Activated effector memory CD4-positive, alpha-beta T cell treated with anti-CD3 and anti-CD28 coated beads, Interleukin-2, amount 50 U/mL, for 16 hours (primary cell): ENCODE data around the gene LYRM4.
"Not testable (repeated sequence)": the region's sequence is repeated elsewhere in the genome, so short reads cannot be mapped to it uniquely, and the experiment has no call there.

Experiments used
- DNase-seq: peaks from one replicate; pipeline ENCODE4 v3.0.0-alpha.2; 2020

The LYRM4 gene

DNA sequence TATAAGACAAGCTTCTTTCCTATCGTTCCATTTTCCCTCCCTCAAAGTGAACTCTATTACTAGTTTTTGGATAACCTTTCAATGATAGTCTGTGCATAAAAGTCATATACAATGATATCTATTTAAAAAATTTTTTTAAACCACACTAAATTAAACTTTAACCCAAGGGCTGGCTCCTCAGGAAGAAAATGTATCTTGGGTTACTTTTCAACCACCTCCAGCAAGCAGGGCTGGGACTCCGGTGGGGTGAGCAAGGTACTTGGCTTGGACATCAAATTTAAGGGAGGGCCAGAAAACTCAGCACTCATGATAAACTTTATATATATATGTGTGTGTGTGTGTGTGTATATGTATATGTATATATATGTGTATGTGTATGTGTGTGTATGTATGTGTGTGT lies 189.5 kb downstream of the LYRM4 start:
- no peak for DNase-seq

DNA sequence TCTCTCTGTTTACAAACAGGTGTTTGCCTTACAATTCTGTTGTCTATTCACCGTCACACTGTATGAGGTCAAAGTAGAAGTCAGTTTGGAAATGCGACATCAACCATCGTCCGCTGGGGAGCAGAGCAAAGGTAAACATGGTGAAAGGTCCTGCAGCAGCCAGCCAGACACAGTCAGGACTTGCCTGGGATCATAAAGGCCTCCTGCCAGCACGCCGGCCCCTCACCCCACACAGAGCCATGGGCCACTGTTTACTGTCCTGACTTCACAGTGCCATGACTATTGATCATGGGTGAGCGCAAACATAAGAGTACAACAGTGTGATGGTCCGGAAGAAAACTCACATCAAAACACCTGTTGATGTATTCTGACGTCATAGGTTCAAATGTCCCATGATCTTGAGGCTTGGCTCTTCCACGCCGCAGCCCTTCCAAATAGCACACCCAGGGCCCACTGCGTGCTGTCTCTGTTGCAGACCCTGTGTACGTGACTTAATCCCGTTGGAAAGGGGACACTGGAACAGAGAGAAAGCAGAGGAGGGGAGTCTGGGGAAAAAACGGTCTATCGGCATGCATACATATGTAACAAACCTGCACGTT lies 192.5 kb downstream of the LYRM4 start:
- DNase-seq: no peak

DNA sequence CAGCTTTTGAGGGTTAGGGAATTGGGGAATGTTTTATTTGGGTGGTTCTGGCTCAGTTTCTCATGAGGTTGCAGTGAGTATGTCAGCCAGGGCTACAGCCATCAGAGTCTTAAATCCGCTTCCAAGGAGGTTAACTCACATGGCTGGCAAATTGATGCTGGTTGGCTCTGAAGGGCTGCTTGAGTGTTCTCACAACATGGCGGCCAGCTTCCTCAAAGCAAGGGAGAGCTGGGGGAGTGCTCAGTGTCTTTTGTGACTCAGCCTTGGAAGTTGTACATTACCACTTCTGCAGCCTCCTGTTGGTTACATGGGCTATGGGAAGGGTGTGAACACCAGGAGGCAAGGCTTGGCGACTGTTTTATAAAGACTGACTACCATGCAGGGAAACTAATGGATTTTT lies 193.4 kb downstream of the LYRM4 start:
- no peak for DNase-seq

DNA sequence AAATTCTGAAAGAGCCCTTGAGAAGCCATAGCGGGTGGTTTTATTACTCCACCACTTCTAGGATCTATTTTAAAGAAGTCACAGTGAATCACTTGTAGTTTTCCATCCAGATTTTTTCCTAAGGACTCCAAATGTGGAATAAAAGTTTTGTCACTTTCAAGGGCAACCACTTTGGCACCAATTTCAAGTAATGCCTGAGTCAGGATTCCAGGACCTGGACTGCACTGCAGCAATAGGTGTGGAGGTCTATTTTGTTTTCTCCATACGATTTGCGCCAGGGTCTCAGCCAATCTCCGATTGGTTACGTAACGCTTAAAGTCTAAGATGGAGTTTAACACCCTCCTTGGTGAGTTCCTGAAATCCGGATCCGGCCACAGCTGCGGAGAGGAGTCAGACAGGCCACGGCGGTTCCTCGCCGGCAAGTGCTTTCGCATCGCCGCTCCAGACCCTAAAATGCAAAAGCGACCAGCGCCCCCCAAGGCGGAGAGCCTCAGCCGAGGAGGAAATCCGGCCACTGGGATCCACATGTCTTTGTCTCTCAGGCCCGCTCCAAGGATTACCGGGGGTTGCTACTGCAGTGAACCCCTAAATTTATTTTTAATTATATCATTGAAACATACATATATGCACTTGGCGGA lies 194.2 kb downstream of the LYRM4 start:
- no peak for DNase-seq

DNA sequence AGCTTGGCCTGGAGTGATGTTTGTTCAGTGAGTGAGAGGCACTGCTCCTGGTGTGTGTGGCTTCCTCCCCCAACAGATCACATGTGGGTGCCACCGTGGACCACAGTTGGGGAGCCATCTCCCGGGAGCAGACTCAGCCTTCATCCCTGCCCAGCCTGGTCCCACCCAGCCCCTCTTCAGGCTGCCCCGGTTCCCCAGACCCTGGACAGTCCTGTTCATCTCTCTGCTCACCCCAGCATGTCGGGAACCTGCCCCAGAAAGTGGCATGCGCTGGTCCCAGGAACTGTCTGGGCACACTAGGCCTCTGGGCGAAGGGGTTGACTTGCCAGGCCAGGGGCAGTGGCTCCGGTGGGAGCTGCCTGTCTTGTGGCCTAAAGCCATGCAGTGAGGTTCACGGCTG lies 197.1 kb downstream of the LYRM4 start:
- no peak for DNase-seq

DNA sequence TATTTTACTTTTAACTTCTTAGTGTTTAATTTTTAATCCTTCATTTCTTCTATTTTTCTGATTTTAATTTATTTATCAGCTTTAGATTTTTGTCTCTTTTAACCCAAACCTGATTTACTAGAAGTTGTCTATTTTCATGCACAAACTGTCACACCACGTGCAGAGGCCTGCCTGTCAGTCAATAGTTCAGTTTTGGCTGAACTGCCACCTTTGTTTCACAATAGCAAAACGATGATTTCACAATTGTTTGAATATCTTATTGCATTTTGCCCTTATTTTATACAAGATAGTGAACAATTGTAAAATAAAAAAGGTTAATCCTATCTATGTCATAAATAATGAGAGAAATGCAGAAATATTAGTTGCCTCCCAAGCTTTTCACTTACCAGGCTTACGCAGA lies 199.6 kb downstream of the LYRM4 start:
- no peak for DNase-seq

DNA sequence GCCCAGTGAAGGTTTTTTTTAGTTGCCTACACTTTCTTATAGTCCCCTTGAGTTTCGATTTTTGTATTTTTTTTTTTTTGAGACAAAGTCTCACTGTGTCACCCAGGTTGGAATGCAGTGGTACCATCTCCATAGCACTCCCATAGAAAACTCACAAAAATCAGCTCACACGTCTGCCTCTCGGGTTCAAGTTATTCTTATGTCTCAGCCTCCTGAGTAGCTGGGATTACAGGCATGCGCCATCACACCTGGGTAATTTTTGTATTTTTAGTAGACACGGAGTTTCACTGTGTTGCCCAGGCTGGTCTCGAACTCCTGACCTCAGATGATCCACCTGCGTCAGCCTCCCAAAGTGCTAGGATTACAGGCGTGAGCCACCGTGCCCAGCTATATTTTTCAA lies 200.3 kb downstream of the LYRM4 start:
- not testable (repeated sequence) for DNase-seq

DNA sequence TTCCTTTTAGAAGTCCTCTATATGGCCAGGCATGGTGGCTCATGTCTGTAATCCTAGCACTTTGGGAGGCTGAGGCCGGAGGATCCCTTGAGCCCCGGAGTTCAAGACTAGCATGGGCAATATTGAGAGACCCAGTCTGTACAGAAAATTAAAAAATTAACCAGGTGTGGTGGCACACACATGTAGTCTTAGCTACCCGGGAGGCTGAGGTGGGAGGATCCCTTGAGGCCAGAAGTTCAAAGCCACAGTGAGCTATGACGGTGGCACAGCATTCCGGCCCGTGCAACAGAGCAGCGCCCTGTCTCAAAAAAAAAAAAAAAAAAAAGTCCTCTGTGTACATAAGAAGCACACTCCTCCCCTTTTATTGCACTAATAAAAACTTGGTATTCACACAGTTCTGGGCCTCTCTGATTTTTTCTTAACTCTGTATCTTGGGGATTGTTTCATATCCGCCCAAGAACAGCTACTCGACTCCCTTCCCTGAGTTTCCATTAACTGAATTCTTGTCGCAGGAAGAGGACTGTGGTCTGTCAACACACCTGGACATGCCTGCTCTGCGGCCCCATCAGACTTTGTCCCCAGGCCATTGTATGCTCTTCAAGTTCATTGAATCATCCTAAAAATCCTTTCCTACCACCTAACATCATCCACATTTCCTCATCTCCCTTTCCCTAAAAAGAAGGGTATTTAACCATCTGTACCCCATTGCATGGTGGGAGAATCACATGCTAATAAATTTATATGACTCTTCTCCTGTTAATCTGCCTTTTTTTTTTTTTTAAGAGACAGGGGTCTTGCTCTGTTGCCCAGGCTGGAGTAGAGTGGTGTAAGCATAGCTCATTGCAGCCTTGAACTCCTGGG lies 201.5 kb downstream of the LYRM4 start:
- DNase-seq: no peak
